Measurements from ENCODE around the gene STON2. TPM values are rescaled to one million over a fixed set of nuclear protein-coding genes. Genes with fewer than 3 reads are reported as not detected.

Gene STON2
- total and polyA plus RNA-seq, 8 donors, result 8.4 to 46.7 (median 12.3) TPM

DNA sequence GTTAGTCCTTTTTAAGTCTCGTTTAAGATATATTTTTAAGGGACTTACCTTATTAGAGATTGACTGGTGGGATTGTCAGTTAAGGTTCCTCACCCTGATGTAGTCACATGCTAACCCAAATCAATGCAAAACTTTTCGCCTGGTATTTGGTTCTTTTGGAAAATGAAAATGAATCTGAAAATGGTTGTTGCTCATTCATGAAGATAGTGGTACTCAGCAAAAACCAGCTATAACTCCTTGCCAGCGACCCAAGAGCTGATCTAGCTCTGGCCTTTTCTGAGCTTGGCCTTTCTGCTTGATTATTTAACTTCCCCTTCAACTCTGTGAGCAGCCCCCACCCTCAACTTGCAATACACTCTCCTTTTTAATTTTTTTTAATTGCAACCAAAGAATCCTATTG, 94.4 kb downstream of the STON2 start:
- Histone ChIP-seq H3K9me3 (no peaks in the 10 kb centered on the region), H3K27me3 (no peaks in the 10 kb centered on the region), H3K4me1 (peaks cover 0 to 12% of the 10 kb centered on the region in 2 donors), H3K27ac (no peak overlapping the region), H3K36me3 (no peaks in the 10 kb centered on the region), H3K4me3 (no peak overlapping the region)
- DNase-seq (no peak), ATAC-seq (no peak)
- intact Hi-C loops (cut with DNase I), result no loop called here
- TF ChIP-seq, protein P1, sequence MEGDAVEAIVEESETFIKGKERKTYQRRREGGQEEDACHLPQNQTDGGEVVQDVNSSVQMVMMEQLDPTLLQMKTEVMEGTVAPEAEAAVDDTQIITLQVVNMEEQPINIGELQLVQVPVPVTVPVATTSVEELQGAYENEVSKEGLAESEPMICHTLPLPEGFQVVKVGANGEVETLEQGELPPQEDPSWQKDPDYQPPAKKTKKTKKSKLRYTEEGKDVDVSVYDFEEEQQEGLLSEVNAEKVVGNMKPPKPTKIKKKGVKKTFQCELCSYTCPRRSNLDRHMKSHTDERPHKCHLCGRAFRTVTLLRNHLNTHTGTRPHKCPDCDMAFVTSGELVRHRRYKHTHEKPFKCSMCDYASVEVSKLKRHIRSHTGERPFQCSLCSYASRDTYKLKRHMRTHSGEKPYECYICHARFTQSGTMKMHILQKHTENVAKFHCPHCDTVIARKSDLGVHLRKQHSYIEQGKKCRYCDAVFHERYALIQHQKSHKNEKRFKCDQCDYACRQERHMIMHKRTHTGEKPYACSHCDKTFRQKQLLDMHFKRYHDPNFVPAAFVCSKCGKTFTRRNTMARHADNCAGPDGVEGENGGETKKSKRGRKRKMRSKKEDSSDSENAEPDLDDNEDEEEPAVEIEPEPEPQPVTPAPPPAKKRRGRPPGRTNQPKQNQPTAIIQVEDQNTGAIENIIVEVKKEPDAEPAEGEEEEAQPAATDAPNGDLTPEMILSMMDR (IDR thresholded peaks at IDR 0.05), result no peak

DNA sequence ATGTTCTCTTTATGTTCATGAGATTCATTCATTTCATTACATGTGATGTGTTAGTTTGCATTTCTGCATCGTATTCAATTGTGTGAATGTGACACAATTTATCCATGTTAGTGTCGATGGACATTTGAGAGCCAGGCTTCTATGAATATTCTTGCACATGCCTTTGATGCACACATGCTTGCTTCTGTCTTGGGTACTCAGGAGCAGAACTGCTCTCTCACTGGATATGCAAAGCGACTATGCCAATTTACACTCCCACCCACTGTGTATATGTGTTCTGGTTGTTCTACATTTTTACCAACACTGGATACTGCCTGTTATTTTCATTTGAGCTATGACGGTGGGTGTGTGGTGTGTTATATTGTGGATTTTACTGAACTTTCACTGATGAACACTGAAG, 95.1 kb downstream of the STON2 start:
- H3K27me3 ChIP-seq, result no peaks in the 10 kb centered on the region
- no peaks in the 10 kb centered on the region for H3K36me3 ChIP-seq
- TF ChIP-seq, protein P1 (IDR thresholded peaks at IDR 0.05), result no peak
- H3K4me3 ChIP-seq, result no peak overlapping the region
- no peak for ATAC-seq
- no peak for DNase-seq
- intact Hi-C loops (cut with DNase I), result no loop called here
- H3K4me1 ChIP-seq, result peaks cover 0 to 12% of the 10 kb centered on the region in 2 donors
- H3K9me3 ChIP-seq, result no peaks in the 10 kb centered on the region
- H3K27ac ChIP-seq, result no peak overlapping the region

DNA sequence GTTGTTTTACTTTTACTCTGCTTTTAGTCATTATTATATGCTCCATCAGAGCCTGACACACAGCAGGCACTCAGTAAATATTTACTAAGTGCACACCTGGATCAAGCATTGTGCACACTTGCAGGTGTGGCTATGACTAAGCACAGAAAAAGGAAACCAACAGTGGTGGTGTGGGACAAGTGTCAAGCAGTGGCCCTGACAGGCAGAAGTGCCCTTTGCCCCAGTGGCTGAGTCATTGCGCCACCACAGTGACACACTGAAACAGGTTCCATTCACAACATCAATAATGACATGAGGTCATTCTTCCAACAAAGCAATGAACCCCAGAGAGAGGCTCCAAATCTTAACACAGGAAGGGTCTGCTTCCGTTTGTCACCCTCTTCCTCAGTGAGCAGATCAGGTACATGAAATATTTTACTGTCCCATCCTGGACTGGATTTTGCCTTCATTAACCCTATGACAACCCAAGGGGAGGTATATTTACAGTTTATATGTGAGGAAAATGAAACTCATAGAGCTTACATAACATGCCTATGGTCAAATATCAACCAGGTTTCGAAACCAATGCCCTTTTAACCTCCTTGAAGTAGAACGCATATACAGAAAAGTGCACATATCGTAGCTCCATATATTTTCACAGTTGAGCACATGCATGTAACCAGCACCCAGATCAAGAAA, 96.7 kb downstream of the STON2 start:
- no peaks in the 10 kb centered on the region for H3K9me3 ChIP-seq
- H3K27ac ChIP-seq, result peak overlapping the region in 1 of 2 donors; percentile 19
- peak; percentile 94 for ATAC-seq
- DNase-seq, result peak in 3 of 4 donors; percentile 36 to 85 (median 78)
- no peaks in the 10 kb centered on the region for H3K27me3 ChIP-seq
- no peak overlapping the region for H3K4me3 ChIP-seq
- peaks cover 0 to 12% of the 10 kb centered on the region in 2 donors for H3K4me1 ChIP-seq
- intact Hi-C loops (cut with DNase I), result no loop called here
- TF ChIP-seq, protein P1 (IDR thresholded peaks at IDR 0.05), result no peak
- no peaks in the 10 kb centered on the region for H3K36me3 ChIP-seq

DNA sequence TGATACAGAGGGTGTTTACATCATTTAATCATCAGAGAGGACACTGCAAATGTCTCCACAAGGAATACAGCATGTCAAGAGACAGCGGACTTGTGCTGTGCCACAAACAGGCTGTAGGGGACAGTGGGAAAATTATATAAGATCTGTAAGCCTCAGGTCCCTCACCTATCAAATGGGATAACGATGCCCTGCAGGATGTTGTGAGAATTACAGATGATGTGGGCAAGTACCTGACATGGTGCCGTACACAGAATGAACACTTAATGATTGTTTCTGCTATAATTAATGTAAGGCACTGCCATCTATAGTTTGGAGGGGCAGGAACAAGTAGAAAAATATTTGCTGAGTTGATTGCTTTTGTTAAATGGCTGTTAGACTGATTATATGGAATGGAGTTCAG, 97.5 kb downstream of the STON2 start:
- H3K4me1 ChIP-seq, result peaks cover 0 to 12% of the 10 kb centered on the region in 2 donors
- H3K36me3 ChIP-seq, result no peaks in the 10 kb centered on the region
- TF ChIP-seq, protein P1 (IDR thresholded peaks at IDR 0.05), result no peak
- no peak for ATAC-seq
- H3K4me3 ChIP-seq, result no peak overlapping the region
- H3K27ac ChIP-seq, result no peak overlapping the region
- no peaks in the 10 kb centered on the region for H3K9me3 ChIP-seq
- intact Hi-C loops (cut with DNase I), result no loop called here
- no peak for DNase-seq
- no peaks in the 10 kb centered on the region for H3K27me3 ChIP-seq

DNA sequence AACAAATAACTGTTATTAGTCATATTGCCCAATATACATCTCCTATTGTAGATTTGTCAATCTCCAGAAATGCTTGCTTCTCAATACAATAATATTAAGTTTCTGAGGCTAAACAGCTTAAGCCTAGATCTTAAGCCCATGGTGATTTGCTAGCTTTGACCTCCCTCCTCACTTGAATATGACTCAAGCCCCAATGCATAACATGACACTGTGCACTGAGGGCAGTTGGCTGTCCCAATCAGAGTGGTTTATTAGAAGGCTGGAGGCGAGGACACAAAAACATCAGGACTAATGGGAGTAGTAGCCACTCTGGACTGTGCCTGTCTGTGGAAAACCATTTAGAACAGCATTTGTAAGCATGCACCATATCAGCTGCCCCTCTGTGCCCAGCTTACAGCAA, 98.3 kb downstream of the STON2 start:
- Histone ChIP-seq H3K36me3 (no peaks in the 10 kb centered on the region), H3K27me3 (no peaks in the 10 kb centered on the region), H3K4me3 (no peak overlapping the region), H3K4me1 (peaks cover 0 to 15% of the 10 kb centered on the region in 2 donors), H3K27ac (no peak overlapping the region), H3K9me3 (no peaks in the 10 kb centered on the region)
- no peak for DNase-seq
- ATAC-seq, result no peak
- TF ChIP-seq, protein P1 (IDR thresholded peaks at IDR 0.05), result no peak
- intact Hi-C loops (cut with DNase I), result no loop called here
